Pancreas (tissue), 10 donors: ENCODE data around the gene ZDHHC18. TPM values are rescaled to one million over a fixed set of nuclear protein-coding genes. Genes with fewer than 3 reads are reported as not detected.

Experiments
- ATAC-seq, 4 donors: fragments of 200-7000 bp; cut with Tn5 transposase; one replicate each; pipeline versions ENCODE4 v1.8.0 to v1.9.1; 2020; ENCODE audit warnings: mild to moderate bottlenecking in 4 of 4, moderate library complexity in 4 of 4
- DNase-seq, 6 donors: peaks; one replicate each; pipeline ENCODE4 v3.0.0-alpha.2; 2020
- FAIRE-seq: peaks from 2 replicates; lab custom pipeline; 2012; peaks lifted over from hg19 to GRCh38; lab: Jason Lieb, UNC
- H3K27ac ChIP-seq, 4 donors: fragments of 200-600 bp; sonication (generic); 1 replicate in 3 of 4; 2 replicates in 1 of 4; pipeline versions ENCODE4 v1.5.0 to v1.8.0; 2020
- H3K27me3 ChIP-seq, 4 donors: fragments of 200-600 bp; one replicate each; pipeline ENCODE4 v1.8.0; 2021
- H3K36me3 ChIP-seq, 3 donors: fragments of 200-600 bp; sonication (generic) in 1 of 3; one replicate each; pipeline versions ENCODE4 v1.5.0 to v1.8.0; 2020 to 2021
- H3K4me1 ChIP-seq, 3 donors: fragments of 200-600 bp; one replicate each; pipeline ENCODE4 v1.8.0; 2021
- H3K4me3 ChIP-seq, 4 donors: fragments of 200-600 bp; sonication (generic) in 2 of 4; one replicate each; pipeline versions ENCODE4 v1.5.0 to v1.8.0; 2020 to 2021
- H3K9me3 ChIP-seq, 4 donors: fragments of 200-600 bp; one replicate each; pipeline ENCODE4 v1.8.0; 2021
- WGBS, 2 donors: extraction: QIAGEN DNeasy Blood & Tissue Kit; methylation state at CpG; one replicate each; pipeline ENCODE4 v1.1.7; 2013; 5-methylcytosine and 5-hydroxymethylcytosine counted together
- intact Hi-C, 3 donors: fragments of 100-400 bp; cut with DNase I; formaldehyde crosslinking; loops; one replicate each; pipeline versions ENCODE4 v1.11.1 to v1.14.2; 2022
- polyA plus RNA-seq, 2 donors: library from polyadenylated mRNA; stranded (reverse); fragments of 200-250 nt; gene quantifications; one replicate each; pipeline ENCODE4 v1.2.3, GENCODE V29; 2013
- total RNA-seq, 6 donors: library from RNA; stranded (reverse); fragmentation: NEBNext Ultra II Directional in 4 of 6; extraction: Animal tissue kit (Norgen Biotek cat#: 25700) in 4 of 6; gene quantifications; one replicate each; pipeline versions ENCODE4 v1.2.1 to v1.2.4, GENCODE V29; 2021 to 2023
- TF ChIP-seq, protein P1 (sequence below), 4 donors: fragments of 200-600 bp; sonication (generic) in 3 of 4; IDR thresholded peaks; one replicate each; pipeline versions ENCODE4 v1.5.0 to v1.8.0; 2021; ENCODE audit warnings: antibody characterized with exemption in 4 of 4
- donor health status: healthy with polysubstance abuse.
- donor health status: DM: no; HTN: no; CAD: no; lungs with moderate emphysema.
- donor health status: DM: no; HTN: no; CAD: no.
- donor health status: control.
- donor health status: control.
- donor health status: Bipolar disorder and iron deficiency.
- donor health status: DM: yes; HTN: yes; CAD: no.
- donor health status: DM: no; HTN: no; CAD: no.
- donor health status: DM: no; HTN: no; CAD: no.
- donor health status: DM: yes; HTN: yes; CAD: no.

The ZDHHC18 gene
- total and polyA plus RNA-seq, 8 donors = 3.4 to 9.9 (median 6.0) TPM

DNA sequence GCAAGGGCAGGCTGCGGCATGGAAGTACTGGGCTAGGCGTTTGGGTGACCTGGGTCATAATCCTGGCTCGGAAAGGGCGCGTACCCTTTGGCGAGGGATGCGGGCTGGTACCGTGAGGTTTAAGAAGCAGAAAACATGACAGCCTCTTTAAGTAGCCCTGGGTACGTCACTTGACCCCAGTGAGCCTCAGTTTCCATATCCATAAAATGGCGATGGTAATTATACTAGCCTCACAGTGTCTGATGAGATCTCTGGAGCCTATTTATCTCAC is 38.0 kb upstream of the ZDHHC18 start:
- Histone ChIP-seq H3K4me3 (peak overlapping the region; percentile 76 to 91 (median 86)), H3K36me3 (no peaks in the 10 kb centered on the region), H3K4me1 (peaks cover 20 to 39% (median 28%) of the 10 kb centered on the region in 3 donors), H3K27me3 (no peaks in the 10 kb centered on the region), H3K27ac (peak overlapping the region; percentile 93 to 99 (median 97)), H3K9me3 (no peaks in the 10 kb centered on the region)
- TF ChIP-seq, protein P1, sequence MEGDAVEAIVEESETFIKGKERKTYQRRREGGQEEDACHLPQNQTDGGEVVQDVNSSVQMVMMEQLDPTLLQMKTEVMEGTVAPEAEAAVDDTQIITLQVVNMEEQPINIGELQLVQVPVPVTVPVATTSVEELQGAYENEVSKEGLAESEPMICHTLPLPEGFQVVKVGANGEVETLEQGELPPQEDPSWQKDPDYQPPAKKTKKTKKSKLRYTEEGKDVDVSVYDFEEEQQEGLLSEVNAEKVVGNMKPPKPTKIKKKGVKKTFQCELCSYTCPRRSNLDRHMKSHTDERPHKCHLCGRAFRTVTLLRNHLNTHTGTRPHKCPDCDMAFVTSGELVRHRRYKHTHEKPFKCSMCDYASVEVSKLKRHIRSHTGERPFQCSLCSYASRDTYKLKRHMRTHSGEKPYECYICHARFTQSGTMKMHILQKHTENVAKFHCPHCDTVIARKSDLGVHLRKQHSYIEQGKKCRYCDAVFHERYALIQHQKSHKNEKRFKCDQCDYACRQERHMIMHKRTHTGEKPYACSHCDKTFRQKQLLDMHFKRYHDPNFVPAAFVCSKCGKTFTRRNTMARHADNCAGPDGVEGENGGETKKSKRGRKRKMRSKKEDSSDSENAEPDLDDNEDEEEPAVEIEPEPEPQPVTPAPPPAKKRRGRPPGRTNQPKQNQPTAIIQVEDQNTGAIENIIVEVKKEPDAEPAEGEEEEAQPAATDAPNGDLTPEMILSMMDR (IDR thresholded peaks at IDR 0.05) = no peak
- intact Hi-C loops = no loop called here
- FAIRE-seq (no peak), ATAC-seq (no peak), DNase-seq (no peak)
- WGBS, 2 donors = 1 to 3% methylated on average over 10 of the region's 10 CpGs

DNA sequence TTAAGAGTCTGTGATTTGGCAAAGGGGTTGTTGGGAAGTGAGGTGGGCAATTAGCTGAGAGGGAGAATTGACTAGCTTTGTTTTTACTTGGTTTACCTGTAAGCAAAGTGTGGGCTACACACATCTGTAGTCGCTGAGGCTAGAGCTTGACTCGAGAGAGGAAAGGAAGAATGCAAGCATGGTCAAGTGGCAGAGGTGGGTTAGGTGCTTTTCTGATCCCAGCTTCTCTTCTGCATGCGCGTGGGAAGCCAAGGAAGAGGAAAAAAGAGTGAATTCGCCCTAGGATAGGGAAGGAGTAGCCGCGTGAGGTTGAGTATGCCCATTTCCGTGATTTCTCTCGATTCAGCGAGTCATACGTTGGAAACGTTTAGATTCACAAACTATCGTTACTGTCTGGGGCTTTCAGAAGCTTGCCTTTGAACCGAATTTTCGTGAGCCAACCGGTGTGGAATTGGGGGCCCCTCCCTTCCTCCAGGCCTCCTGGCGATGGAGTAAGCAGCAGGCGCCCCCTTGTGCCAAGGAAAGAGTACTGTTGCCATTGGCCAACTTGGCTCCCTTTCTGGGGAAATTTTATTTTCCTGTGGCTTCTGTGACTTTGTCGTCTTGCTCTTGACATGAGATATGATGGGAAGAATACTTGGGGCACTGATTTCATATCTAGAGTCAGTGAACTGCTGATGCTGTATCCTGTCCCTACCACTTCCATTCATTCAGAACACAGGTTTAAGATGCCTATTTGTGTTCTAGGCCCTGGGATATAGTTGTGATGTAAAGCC is 37.5 kb upstream of the ZDHHC18 start:
- Histone ChIP-seq H3K4me3 (peak overlapping the region; percentile 76 to 91 (median 86)), H3K27me3 (no peaks in the 10 kb centered on the region), H3K36me3 (no peaks in the 10 kb centered on the region), H3K4me1 (peaks cover 15 to 33% (median 22%) of the 10 kb centered on the region in 3 donors), H3K27ac (peak overlapping the region; percentile 93 to 99 (median 97)), H3K9me3 (no peaks in the 10 kb centered on the region)
- TF ChIP-seq, protein P1 (IDR thresholded peaks at IDR 0.05) = peak; percentile 83 to 90 (median 88)
- peak; percentile 63 to 83 (median 74) for ATAC-seq
- FAIRE-seq = no peak
- WGBS, 2 donors = 0 to 1% methylated on average over 19 of the region's 19 CpGs
- intact Hi-C loops = no loop called here
- peak; percentile 80 to 90 (median 84) for DNase-seq

DNA sequence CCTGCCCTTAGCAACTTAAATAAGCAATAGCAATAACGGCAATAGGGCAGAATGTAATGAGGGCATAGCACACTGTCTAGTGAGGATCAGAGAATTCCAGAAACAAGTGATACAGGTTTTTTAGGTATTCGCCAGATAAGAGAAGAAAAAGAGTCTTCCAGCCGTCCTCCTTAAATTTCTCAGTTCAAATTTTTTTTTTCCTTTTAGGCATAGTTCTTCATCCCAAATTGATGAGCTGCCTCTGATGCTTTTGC is 36.9 kb upstream of the ZDHHC18 start:
- ATAC-seq (no peak), DNase-seq (no peak), FAIRE-seq (no peak)
- 60 to 64% methylated on average over 3 of the region's 3 CpGs for WGBS, 2 donors
- intact Hi-C loops = no loop called here
- Histone ChIP-seq H3K27me3 (no peaks in the 10 kb centered on the region), H3K36me3 (no peaks in the 10 kb centered on the region), H3K4me1 (peaks cover 12 to 28% (median 20%) of the 10 kb centered on the region in 3 donors), H3K9me3 (no peaks in the 10 kb centered on the region), H3K4me3 (no peak overlapping the region), H3K27ac (peak overlapping the region in 1 of 4 donors; percentile 98)
- TF ChIP-seq, protein P1 (IDR thresholded peaks at IDR 0.05) = no peak

DNA sequence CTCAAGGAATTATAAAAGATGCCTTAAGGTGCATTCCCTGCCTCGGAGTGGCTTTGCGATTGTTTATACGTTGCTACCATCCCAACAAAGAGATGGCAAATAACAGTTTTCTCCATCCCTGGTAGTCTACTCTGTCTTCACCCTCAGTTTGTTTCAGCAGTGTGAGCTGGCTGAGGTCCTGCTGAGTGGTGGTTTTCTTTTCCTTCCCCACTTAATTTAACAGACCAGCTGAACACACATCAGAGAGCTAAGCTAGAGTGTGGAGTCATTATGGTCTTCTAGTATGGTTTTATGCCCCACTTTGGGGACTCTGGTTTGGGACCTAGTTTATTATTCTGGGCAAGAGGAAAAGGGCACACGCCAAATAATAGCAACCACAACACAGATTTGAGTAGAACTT is 36.6 kb upstream of the ZDHHC18 start:
- TF ChIP-seq, protein P1 (IDR thresholded peaks at IDR 0.05) = no peak
- Histone ChIP-seq H3K4me3 (no peak overlapping the region), H3K4me1 (peaks cover 8 to 24% (median 20%) of the 10 kb centered on the region in 3 donors), H3K27me3 (no peaks in the 10 kb centered on the region), H3K9me3 (no peaks in the 10 kb centered on the region), H3K36me3 (peaks cover 0 to 2% (median 0%) of the 10 kb centered on the region in 3 donors), H3K27ac (no peak overlapping the region)
- no peak for ATAC-seq
- intact Hi-C loops = loop anchor here (5.0 to 10.0 kb wide), 3 partner anchors 115 to 188 kb away; no protein-coding TSS in a partner anchor
- WGBS, 2 donors = 58 to 65% methylated on average over 4 of the region's 4 CpGs
- no peak for FAIRE-seq
- DNase-seq = no peak

DNA sequence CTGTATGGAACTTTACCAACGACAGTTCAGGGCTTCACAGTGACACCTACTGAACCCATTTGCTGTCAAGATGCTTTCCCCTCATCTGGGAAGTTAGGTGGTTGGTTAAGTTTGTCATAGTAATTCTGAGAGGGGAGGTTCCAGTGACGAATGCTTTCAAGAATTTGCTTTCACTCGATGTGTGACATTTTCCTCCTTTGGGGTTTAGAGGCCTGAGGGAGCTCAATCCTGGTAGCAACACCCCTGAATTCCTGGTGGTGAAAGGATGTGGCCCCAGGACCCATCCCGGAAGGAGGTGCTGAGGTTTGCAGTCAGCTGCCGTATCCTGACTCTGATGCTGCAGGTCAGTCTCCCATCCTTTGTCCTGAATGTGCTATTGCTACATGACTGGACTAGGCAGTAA is 35.9 kb upstream of the ZDHHC18 start:
- TF ChIP-seq, protein P1 (IDR thresholded peaks at IDR 0.05) = no peak
- H3K27ac ChIP-seq = no peak overlapping the region
- no peak for FAIRE-seq
- peaks cover 7 to 20% (median 18%) of the 10 kb centered on the region in 3 donors for H3K4me1 ChIP-seq
- no peaks in the 10 kb centered on the region for H3K27me3 ChIP-seq
- no peak for DNase-seq
- peaks cover 0 to 5% (median 0%) of the 10 kb centered on the region in 3 donors for H3K36me3 ChIP-seq
- intact Hi-C loops = loop anchor here (5.0 to 10.0 kb wide), 3 partner anchors 116 to 188 kb away; no protein-coding TSS in a partner anchor
- H3K4me3 ChIP-seq = no peak overlapping the region
- 72 to 75% methylated on average over 5 of the region's 5 CpGs for WGBS, 2 donors
- no peaks in the 10 kb centered on the region for H3K9me3 ChIP-seq
- no peak for ATAC-seq
